ENCODE data around the gene CHST11. TPM values are rescaled to one million over a fixed set of nuclear protein-coding genes. Genes with fewer than 3 reads are reported as not detected.

The CHST11 gene
- total and polyA plus RNA-seq, 9 of the 15 experiments (the other 6 are each of a cell fraction or from before 2014, with no cell fraction given): 2.3 to 38.7 (median 15.0) TPM

DNA sequence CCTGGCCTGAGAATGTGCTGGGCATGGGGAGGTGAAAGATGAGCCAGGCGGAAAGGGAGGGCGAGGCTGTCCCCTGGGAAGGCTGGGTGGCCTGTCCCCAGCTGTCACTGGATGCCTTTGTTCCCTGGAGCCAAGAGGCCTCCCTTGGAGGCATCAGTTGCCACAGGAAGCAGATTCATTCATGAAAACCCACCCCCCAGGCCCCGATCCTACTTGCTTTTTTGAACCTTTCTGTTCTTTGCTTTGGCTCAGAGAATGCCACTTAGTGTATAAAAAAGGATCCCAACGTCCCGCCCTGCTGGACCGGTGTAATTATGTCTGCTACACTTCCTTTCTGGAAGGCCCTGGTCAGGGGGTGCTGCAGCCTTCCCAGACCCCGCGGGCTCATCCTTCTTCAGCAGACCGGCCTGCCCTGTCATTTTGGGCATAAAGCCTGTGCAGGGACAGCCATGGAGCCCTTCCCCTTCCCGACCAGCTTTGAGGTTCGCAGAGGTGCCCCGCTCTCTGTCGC is 281.1 kb downstream of the CHST11 start (continued):
- TF ChIP-seq, protein P1, sequence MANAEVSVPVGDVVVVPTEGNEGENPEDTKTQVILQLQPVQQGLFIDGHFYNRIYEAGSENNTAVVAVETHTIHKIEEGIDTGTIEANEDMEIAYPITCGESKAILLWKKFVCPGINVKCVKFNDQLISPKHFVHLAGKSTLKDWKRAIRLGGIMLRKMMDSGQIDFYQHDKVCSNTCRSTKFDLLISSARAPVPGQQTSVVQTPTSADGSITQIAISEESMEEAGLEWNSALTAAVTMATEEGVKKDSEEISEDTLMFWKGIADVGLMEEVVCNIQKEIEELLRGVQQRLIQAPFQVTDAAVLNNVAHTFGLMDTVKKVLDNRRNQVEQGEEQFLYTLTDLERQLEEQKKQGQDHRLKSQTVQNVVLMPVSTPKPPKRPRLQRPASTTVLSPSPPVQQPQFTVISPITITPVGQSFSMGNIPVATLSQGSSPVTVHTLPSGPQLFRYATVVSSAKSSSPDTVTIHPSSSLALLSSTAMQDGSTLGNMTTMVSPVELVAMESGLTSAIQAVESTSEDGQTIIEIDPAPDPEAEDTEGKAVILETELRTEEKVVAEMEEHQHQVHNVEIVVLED (CRISPR knock-in tag; IDR thresholded peaks at IDR 0.05): no peak
- no peak for TF ChIP-seq CEBPB (tag; IDR thresholded peaks at IDR 0.05)
- TF ChIP-seq, protein P2, sequence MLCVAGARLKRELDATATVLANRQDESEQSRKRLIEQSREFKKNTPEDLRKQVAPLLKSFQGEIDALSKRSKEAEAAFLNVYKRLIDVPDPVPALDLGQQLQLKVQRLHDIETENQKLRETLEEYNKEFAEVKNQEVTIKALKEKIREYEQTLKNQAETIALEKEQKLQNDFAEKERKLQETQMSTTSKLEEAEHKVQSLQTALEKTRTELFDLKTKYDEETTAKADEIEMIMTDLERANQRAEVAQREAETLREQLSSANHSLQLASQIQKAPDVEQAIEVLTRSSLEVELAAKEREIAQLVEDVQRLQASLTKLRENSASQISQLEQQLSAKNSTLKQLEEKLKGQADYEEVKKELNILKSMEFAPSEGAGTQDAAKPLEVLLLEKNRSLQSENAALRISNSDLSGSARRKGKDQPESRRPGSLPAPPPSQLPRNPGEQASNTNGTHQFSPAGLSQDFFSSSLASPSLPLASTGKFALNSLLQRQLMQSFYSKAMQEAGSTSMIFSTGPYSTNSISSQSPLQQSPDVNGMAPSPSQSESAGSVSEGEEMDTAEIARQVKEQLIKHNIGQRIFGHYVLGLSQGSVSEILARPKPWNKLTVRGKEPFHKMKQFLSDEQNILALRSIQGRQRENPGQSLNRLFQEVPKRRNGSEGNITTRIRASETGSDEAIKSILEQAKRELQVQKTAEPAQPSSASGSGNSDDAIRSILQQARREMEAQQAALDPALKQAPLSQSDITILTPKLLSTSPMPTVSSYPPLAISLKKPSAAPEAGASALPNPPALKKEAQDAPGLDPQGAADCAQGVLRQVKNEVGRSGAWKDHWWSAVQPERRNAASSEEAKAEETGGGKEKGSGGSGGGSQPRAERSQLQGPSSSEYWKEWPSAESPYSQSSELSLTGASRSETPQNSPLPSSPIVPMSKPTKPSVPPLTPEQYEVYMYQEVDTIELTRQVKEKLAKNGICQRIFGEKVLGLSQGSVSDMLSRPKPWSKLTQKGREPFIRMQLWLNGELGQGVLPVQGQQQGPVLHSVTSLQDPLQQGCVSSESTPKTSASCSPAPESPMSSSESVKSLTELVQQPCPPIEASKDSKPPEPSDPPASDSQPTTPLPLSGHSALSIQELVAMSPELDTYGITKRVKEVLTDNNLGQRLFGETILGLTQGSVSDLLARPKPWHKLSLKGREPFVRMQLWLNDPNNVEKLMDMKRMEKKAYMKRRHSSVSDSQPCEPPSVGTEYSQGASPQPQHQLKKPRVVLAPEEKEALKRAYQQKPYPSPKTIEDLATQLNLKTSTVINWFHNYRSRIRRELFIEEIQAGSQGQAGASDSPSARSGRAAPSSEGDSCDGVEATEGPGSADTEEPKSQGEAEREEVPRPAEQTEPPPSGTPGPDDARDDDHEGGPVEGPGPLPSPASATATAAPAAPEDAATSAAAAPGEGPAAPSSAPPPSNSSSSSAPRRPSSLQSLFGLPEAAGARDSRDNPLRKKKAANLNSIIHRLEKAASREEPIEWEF (CRISPR knock-in tag; IDR thresholded peaks at IDR 0.05): no peak
- no peak for TF ChIP-seq CBX5 (IDR thresholded peaks at IDR 0.05; ENCODE audit: borderline replicate concordance, low read depth)
- TF ChIP-seq ELF2 (CRISPR knock-in tag; IDR thresholded peaks at IDR 0.05): no peak
- no peak for TF ChIP-seq MCM2 (IDR thresholded peaks at IDR 0.05; ENCODE audit: low read depth)
- TF ChIP-seq NFE2L1 (tag; IDR thresholded peaks at IDR 0.05; ENCODE audit: borderline replicate concordance, low read depth): no peak
- TF ChIP-seq POLR3A (IDR thresholded peaks at IDR 0.05; ENCODE audit: borderline replicate concordance, extremely low read depth, insufficient read depth, insufficient read length): no peak
- TF ChIP-seq, protein P3, sequence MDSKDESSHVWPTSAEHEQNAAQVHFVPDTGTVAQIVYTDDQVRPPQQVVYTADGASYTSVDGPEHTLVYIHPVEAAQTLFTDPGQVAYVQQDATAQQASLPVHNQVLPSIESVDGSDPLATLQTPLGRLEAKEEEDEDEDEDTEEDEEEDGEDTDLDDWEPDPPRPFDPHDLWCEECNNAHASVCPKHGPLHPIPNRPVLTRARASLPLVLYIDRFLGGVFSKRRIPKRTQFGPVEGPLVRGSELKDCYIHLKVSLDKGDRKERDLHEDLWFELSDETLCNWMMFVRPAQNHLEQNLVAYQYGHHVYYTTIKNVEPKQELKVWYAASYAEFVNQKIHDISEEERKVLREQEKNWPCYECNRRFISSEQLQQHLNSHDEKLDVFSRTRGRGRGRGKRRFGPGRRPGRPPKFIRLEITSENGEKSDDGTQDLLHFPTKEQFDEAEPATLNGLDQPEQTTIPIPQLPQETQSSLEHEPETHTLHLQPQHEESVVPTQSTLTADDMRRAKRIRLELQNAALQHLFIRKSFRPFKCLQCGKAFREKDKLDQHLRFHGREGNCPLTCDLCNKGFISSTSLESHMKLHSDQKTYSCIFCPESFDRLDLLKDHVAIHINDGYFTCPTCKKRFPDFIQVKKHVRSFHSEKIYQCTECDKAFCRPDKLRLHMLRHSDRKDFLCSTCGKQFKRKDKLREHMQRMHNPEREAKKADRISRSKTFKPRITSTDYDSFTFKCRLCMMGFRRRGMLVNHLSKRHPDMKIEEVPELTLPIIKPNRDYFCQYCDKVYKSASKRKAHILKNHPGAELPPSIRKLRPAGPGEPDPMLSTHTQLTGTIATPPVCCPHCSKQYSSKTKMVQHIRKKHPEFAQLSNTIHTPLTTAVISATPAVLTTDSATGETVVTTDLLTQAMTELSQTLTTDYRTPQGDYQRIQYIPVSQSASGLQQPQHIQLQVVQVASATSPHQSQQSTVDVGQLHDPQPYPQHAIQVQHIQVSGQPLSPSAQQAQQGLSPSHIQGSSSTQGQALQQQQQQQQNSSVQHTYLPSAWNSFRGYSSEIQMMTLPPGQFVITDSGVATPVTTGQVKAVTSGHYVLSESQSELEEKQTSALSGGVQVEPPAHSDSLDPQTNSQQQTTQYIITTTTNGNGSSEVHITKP (IDR thresholded peaks at IDR 0.05; ENCODE audit: partially characterized antibody): no peak
- TF ChIP-seq, protein P4, sequence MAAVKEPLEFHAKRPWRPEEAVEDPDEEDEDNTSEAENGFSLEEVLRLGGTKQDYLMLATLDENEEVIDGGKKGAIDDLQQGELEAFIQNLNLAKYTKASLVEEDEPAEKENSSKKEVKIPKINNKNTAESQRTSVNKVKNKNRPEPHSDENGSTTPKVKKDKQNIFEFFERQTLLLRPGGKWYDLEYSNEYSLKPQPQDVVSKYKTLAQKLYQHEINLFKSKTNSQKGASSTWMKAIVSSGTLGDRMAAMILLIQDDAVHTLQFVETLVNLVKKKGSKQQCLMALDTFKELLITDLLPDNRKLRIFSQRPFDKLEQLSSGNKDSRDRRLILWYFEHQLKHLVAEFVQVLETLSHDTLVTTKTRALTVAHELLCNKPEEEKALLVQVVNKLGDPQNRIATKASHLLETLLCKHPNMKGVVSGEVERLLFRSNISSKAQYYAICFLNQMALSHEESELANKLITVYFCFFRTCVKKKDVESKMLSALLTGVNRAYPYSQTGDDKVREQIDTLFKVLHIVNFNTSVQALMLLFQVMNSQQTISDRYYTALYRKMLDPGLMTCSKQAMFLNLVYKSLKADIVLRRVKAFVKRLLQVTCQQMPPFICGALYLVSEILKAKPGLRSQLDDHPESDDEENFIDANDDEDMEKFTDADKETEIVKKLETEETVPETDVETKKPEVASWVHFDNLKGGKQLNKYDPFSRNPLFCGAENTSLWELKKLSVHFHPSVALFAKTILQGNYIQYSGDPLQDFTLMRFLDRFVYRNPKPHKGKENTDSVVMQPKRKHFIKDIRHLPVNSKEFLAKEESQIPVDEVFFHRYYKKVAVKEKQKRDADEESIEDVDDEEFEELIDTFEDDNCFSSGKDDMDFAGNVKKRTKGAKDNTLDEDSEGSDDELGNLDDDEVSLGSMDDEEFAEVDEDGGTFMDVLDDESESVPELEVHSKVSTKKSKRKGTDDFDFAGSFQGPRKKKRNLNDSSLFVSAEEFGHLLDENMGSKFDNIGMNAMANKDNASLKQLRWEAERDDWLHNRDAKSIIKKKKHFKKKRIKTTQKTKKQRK (IDR thresholded peaks at IDR 0.05; ENCODE audit: borderline replicate concordance, low read depth, low read length): no peak
- no peak for TF ChIP-seq MEF2A (IDR thresholded peaks at IDR 0.05; ENCODE audit: control insufficient read depth, low read depth, low read length)
- TF ChIP-seq SMC3 (conservative IDR thresholded peaks at IDR 0.05; ENCODE audit: insufficient read depth, low read depth, low read length): no peak
